ENCODE results near the gene SSC5D. TPM values are rescaled to one million over a fixed set of nuclear protein-coding genes. Genes with fewer than 3 reads are reported as not detected.

The SSC5D gene
- total RNA-seq, 1 experiment from 2014 or later: 1.5 TPM

- TF ChIP-seq, protein P1, sequence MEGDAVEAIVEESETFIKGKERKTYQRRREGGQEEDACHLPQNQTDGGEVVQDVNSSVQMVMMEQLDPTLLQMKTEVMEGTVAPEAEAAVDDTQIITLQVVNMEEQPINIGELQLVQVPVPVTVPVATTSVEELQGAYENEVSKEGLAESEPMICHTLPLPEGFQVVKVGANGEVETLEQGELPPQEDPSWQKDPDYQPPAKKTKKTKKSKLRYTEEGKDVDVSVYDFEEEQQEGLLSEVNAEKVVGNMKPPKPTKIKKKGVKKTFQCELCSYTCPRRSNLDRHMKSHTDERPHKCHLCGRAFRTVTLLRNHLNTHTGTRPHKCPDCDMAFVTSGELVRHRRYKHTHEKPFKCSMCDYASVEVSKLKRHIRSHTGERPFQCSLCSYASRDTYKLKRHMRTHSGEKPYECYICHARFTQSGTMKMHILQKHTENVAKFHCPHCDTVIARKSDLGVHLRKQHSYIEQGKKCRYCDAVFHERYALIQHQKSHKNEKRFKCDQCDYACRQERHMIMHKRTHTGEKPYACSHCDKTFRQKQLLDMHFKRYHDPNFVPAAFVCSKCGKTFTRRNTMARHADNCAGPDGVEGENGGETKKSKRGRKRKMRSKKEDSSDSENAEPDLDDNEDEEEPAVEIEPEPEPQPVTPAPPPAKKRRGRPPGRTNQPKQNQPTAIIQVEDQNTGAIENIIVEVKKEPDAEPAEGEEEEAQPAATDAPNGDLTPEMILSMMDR (IDR thresholded peaks at IDR 0.05 in 2 of 3, conservative IDR thresholded peaks at IDR 0.05 in 1 of 3; ENCODE audit: borderline replicate concordance in 1 of 3, insufficient read depth in 1 of 3, low read depth in 2 of 3, low read length in 2 of 3): peak in 2 of 3 experiments; percentile 19 to 27; a peak in 3 of 6 replicates
- TF ChIP-seq YY1 (IDR thresholded peaks at IDR 0.05; ENCODE audit: extremely low read depth, insufficient replicate concordance, low read depth, low read length) (no peak), POLR2AphosphoS5 (IDR thresholded peaks at IDR 0.05; ENCODE audit: low read depth, low read length) (no peak; the same call in 1 of the 2 replicates), RAD21 (IDR thresholded peaks at IDR 0.05; ENCODE audit: low read depth) (no peak)
These were observed 61.5 kb downstream of the SSC5D start (continued) for GRCh38 chr19:55549500-55550320.

DNA sequence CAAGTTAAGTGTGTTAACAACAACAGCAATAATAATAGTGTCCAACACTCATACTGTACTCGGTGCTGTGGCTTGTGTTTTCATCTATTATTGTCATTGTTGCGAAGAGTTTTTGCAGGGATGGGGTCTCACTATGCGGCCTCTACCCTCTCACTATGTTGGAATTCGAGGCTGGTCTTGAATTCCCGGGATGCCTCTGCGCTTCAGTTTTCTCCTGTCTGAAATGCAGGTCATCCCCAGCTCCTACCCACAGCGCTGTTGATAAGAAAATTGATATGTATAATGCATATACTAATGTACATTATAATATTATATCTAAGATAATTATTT lies 62.0 kb downstream of the SSC5D start:
- ATAC-seq: peak; percentile 3
- peak overlapping the region; percentile 44 to 59 for H3K4me3 ChIP-seq (replicated peaks in 1 of 2; ENCODE audit: low read depth in 1 of 2, low read length in 2 of 2)
- H3K9me3 ChIP-seq (ENCODE audit: control insufficient read depth in 1 of 2, insufficient read depth in 1 of 2, low read depth in 1 of 2, low read length in 2 of 2): no peaks in the 10 kb centered on the region
- H3K4me1 ChIP-seq (ENCODE audit: control insufficient read depth in 1 of 2, insufficient read depth in 2 of 2, low read length in 2 of 2): peaks cover 44 to 75% of the 10 kb centered on the region in 2 experiments
- H3K9ac ChIP-seq (ENCODE audit: low read length): peak overlapping the region; percentile 67
- H3K79me2 ChIP-seq (ENCODE audit: insufficient read depth, low read length): no peaks in the 10 kb centered on the region
- TF ChIP-seq JUND (IDR thresholded peaks at IDR 0.05) (0 out of 2 replicates have a peak, but pooled peaks have one; percentile 7), ZFX (IDR thresholded peaks at IDR 0.05) (no peak)
- peak overlapping the region; percentile 91 for H3K27ac ChIP-seq (ENCODE audit: low read depth, low read length)
- no peaks in the 10 kb centered on the region for H3K9me2 ChIP-seq (ENCODE audit: insufficient read depth)
- no peaks in the 10 kb centered on the region for H3K27me3 ChIP-seq (ENCODE audit: insufficient read depth, low read length)
- peak overlapping the region; percentile 74 for H2AFZ ChIP-seq (ENCODE audit: low read depth, low read length, poor library complexity, severe bottlenecking)
- POLR2A ChIA-PET: interaction anchor here (1.5 to 2.1 kb wide), 2 partner anchors 49 to 83 kb away, joined by 3 to 9 read pairs; partner anchors contain the start of gene FIZ1
- CTCF ChIA-PET: interaction anchor here (1.2 to 1.3 kb wide), 2 partner anchors 56 to 83 kb away, joined by 3 to 8 read pairs; partner anchors contain the start of gene ZNF865
- intact Hi-C loops (cut with micrococcal nuclease): no loop called here
- no peak for DNase-seq (ENCODE audit: low read depth, low spot score)
- BruUV-seq (replicated peaks): no TSS peak
- H3K36me3 ChIP-seq (ENCODE audit: control insufficient read depth in 1 of 2, insufficient read depth in 2 of 2, low read length in 2 of 2): no peaks in the 10 kb centered on the region
- H4K20me1 ChIP-seq (ENCODE audit: insufficient read depth): no peaks in the 10 kb centered on the region
- H3K4me2 ChIP-seq (ENCODE audit: low read length): peak overlapping the region; percentile 86
- RAD21 ChIA-PET (ENCODE audit: low non-redundant PET in 1 of 2, low total read pairs in 2 of 2, uncharacterized antibody in 2 of 2, unreplicated experiment in 2 of 2): no interaction called here
